GM23248 (cell line): ENCODE data around the gene CDHR1. TPM values are rescaled to one million over a fixed set of nuclear protein-coding genes. Genes with fewer than 3 reads are reported as not detected.

Source experiments
- DNase-seq: peaks from one replicate; pipeline ENCODE4 v3.0.0-alpha.2; 2015
- H2AFZ ChIP-seq: fragments of 200-600 bp; sonication (generic); 2 replicates; pipeline ENCODE4 v1.6.1; 2016; ENCODE audit warnings: antibody characterized with exemption
- H3F3A ChIP-seq: fragments of 200-600 bp; sonication (generic); 2 replicates; pipeline ENCODE4 v1.6.1; 2016; ENCODE audit warnings: mild to moderate bottlenecking, antibody characterized with exemption, mixed run types; ENCODE audit not compliant: insufficient read depth
- H3K27ac ChIP-seq: fragments of 200-600 bp; sonication (generic); 2 replicates; pipeline ENCODE4 v1.5.1; 2016; ENCODE audit warnings: mild to moderate bottlenecking
- H3K27me3 ChIP-seq: fragments of 200-600 bp; sonication (generic); replicated peaks from 2 replicates; pipeline ENCODE4 v1.6.1; 2016; ENCODE audit warnings: mild to moderate bottlenecking; ENCODE audit not compliant: insufficient read depth
- H3K36me3 ChIP-seq: fragments of 200-600 bp; sonication (generic); 2 replicates; pipeline ENCODE4 v1.6.1; 2016; ENCODE audit warnings: low read depth, mild to moderate bottlenecking
- H3K4me1 ChIP-seq: fragments of 200-600 bp; sonication (generic); 2 replicates; pipeline ENCODE4 v1.6.1; 2016; ENCODE audit warnings: mild to moderate bottlenecking; ENCODE audit not compliant: insufficient read depth
- H3K4me2 ChIP-seq: fragments of 200-600 bp; sonication (generic); one replicate; pipeline ENCODE4 v1.6.1; 2016; ENCODE audit warnings: mild to moderate bottlenecking; ENCODE audit not compliant: unreplicated experiment
- H3K4me3 ChIP-seq: fragments of 200-600 bp; sonication (generic); 2 replicates; pipeline ENCODE4 v1.5.1; 2016; ENCODE audit warnings: mild to moderate bottlenecking
- H3K79me2 ChIP-seq: fragments of 200-600 bp; sonication (generic); 2 replicates; pipeline ENCODE4 v1.6.1; 2016; ENCODE audit warnings: mild to moderate bottlenecking; ENCODE audit not compliant: insufficient read depth
- H3K9ac ChIP-seq: fragments of 200-600 bp; sonication (generic); 2 replicates; pipeline ENCODE4 v1.6.1; 2016; ENCODE audit warnings: mild to moderate bottlenecking
- H3K9me2 ChIP-seq: fragments of 200-600 bp; sonication (generic); 2 replicates; pipeline ENCODE4 v1.6.1; 2016; ENCODE audit warnings: mixed run types, mild to moderate bottlenecking, moderate library complexity; ENCODE audit not compliant: insufficient read depth
- H3K9me3 ChIP-seq: fragments of 200-600 bp; sonication (generic); one replicate; pipeline ENCODE4 v1.6.1; 2017; ENCODE audit warnings: low read depth
- H4K20me1 ChIP-seq: fragments of 200-600 bp; sonication (generic); 2 replicates; pipeline ENCODE4 v1.6.0; 2016; ENCODE audit not compliant: insufficient read depth
- EZH2 ChIP-seq: fragments of 200-600 bp; sonication (generic); IDR thresholded peaks from 2 replicates; pipeline ENCODE4 v1.6.1; 2018; ENCODE audit warnings: antibody characterized with exemption, mild to moderate bottlenecking; ENCODE audit not compliant: insufficient read depth, poor library complexity, severe bottlenecking
- EZH2phosphoT487 ChIP-seq: fragments of 200-600 bp; sonication (generic); IDR thresholded peaks from 2 replicates; pipeline ENCODE4 v1.6.1; 2018; ENCODE audit warnings: antibody characterized with exemption, moderate library complexity, mild to moderate bottlenecking, low read depth; ENCODE audit not compliant: insufficient read depth
- WGBS, 2 experiments: methylation state at CpG; one replicate each; pipeline ENCODE4 v1.1.6; 2015 to 2017; ENCODE audit warnings: low lambda C conversion rate in 2 of 2, low coverage in 1 of 2; ENCODE audit errors: missing lambda C conversion rate in 2 of 2; 5-methylcytosine and 5-hydroxymethylcytosine counted together
- in situ Hi-C: fragments of 300-500 bp; cut with MboI; formaldehyde crosslinking; loops from 2 replicates; pipeline ENCODE4 v1.15.0; 2020
- polyA plus RNA-seq: library from polyadenylated mRNA; unstranded; fragments of >200 nt; fragmentation: Nextera tagmentation; extraction: Ambion mirVana; gene quantifications from 2 replicates; pipeline ENCODE4 v1.2.1, GENCODE V29; 2016
- total RNA-seq: library from RNA; depleted of rRNA; stranded (reverse); fragments of >200 nt; shearing (Covaris generic); gene quantifications from 2 replicates; pipeline ENCODE4 v1.2.3, GENCODE V29; 2014

Gene CDHR1
- total and polyA plus RNA-seq, 2 experiments from 2014 or later, result not detected

DNA sequence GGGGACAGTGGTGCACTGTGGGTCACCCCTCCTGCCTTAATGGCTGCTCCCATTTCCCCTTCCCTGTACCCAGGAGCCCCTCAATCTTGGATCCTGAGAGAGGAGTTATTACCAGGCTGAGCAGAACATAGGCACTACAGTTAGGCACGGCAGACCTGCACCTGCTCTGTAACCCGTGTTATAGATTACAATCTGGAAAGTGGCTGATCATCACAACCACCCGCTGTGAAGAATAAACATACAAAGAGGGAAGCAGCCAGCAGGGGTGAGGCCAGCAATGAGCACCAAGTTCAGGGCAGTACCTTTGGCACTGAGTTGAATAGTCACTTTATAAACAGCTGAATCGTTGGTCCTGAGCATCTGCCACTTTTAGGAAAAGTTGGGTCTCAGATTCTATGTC, 1.7 kb downstream of the CDHR1 start:
- H3K9me3 ChIP-seq, result no peaks in the 10 kb centered on the region
- H3K27me3 ChIP-seq, result peaks cover 53% of the 10 kb centered on the region
- in situ Hi-C loops, result no loop called here
- no peaks in the 10 kb centered on the region for H4K20me1 ChIP-seq
- H3K4me2 ChIP-seq, result no peak overlapping the region
- H3F3A ChIP-seq, result no peaks in the 10 kb centered on the region
- no peak overlapping the region for H3K4me3 ChIP-seq
- no peak overlapping the region for H3K27ac ChIP-seq
- no peaks in the 10 kb centered on the region for H3K79me2 ChIP-seq
- no peaks in the 10 kb centered on the region for H3K36me3 ChIP-seq
- TF ChIP-seq EZH2phosphoT487 (no peak), EZH2 (no peak)
- no peak overlapping the region for H3K9ac ChIP-seq
- 2 to 6% methylated on average over 4 of the region's 4 CpGs for WGBS, 2 experiments
- DNase-seq, result no peak
- H3K4me1 ChIP-seq, result no peaks in the 10 kb centered on the region
- H2AFZ ChIP-seq, result no peak overlapping the region
- H3K9me2 ChIP-seq, result no peaks in the 10 kb centered on the region

DNA sequence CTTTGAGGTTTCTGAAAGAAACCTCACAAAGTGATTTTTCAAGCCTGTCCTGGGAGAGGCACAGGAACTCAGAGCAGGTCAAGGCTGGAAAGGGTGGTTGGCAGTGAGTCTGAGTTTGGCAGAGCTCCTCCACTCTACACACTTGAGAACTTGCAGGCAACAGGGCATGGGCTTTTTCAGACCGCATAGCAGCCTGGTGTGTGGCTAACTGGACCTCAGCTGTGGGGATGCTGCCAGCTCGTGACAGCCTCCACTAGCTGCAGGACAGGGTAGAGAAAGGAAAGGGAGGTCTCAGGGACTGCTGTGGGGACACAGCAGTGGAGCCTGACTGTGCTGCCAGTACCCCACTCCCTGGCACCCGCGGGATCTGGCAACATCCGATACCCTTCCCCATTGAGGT, 2.6 kb downstream of the CDHR1 start:
- Histone ChIP-seq H3K4me3 (no peak overlapping the region), H3K4me1 (no peaks in the 10 kb centered on the region), H3K9me2 (no peaks in the 10 kb centered on the region), H3K27me3 (peaks cover 48% of the 10 kb centered on the region), H2AFZ (no peak overlapping the region), H4K20me1 (no peaks in the 10 kb centered on the region), H3K9ac (no peak overlapping the region), H3K27ac (no peak overlapping the region), H3K9me3 (no peaks in the 10 kb centered on the region), H3K4me2 (no peak overlapping the region), H3F3A (no peaks in the 10 kb centered on the region), H3K79me2 (no peaks in the 10 kb centered on the region), H3K36me3 (no peaks in the 10 kb centered on the region)
- WGBS, 2 experiments, result 43 to 48% methylated on average over 5 of the region's 5 CpGs
- TF ChIP-seq EZH2phosphoT487 (no peak), EZH2 (no peak)
- DNase-seq, result no peak
- in situ Hi-C loops, result no loop called here

DNA sequence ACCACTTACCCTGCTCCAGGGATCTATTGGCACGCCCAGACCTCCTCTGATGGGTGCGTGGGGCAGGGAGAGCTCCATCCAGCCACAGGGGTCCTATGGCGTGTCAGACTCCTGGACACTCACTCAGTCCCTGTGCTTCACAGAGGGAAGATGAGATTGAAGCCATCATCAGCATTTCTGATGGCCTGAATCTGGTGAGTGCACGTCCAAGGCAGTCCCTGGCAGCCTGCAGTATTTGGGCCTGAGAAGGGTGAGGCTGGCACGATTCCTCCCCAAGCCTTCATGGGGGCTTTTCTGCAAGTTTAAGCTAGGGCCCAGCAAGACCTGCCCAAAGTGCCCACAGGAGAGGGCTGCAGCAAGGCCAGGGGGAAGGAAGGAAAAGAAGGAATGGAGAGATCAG, 3.3 kb downstream of the CDHR1 start:
- Histone ChIP-seq H3K4me2 (no peak overlapping the region), H3K27me3 (peaks cover 45% of the 10 kb centered on the region), H2AFZ (no peak overlapping the region), H3K79me2 (no peaks in the 10 kb centered on the region), H3F3A (no peaks in the 10 kb centered on the region), H3K9me3 (no peaks in the 10 kb centered on the region), H3K4me1 (no peaks in the 10 kb centered on the region), H3K9me2 (no peaks in the 10 kb centered on the region), H3K36me3 (no peaks in the 10 kb centered on the region), H3K27ac (no peak overlapping the region), H4K20me1 (no peaks in the 10 kb centered on the region), H3K9ac (no peak overlapping the region), H3K4me3 (no peak overlapping the region)
- whole genome bisulfite sequencing, 2 experiments, result 32% methylated on average over 5 of the region's 5 CpGs
- no peak for TF ChIP-seq EZH2phosphoT487
- no peak for TF ChIP-seq EZH2
- no peak for DNase-seq
- in situ Hi-C loops, result no loop called here

DNA sequence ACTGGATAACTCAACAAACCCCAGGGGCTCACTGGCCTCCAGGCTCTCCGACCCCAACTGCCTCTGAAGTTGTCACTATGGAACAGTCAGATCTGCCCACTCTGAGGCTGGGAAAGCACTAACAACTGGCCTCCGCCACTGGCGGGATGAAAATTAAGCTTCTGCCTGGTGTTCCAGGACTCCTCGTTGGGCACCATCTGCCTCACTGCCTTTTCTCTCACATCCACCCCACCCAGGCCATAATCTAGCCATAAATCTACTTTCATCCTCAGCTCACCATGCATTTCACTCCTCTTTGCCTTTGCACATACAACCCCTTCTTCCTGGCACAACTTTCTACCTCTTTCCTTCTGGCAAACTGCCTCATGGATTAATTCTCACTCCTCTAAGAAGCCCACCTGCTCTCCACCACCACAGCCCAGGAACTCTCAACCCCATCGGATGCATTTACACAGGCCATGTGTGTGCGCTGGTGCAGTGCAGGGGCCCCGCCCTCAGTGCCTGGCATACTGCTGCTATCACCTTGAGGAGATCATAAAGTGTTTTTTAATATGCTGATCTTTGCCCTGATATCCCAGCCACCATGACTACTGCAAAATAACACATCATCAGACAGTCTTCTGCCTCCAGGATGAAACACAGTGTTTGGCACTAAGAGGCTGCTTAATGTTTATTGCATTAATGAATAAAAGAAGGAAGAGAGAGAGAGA, 4.0 kb downstream of the CDHR1 start:
- H3F3A ChIP-seq, result no peaks in the 10 kb centered on the region
- no peak overlapping the region for H2AFZ ChIP-seq
- in situ Hi-C loops, result no loop called here
- H3K4me3 ChIP-seq, result no peak overlapping the region
- no peaks in the 10 kb centered on the region for H3K9me3 ChIP-seq
- H3K27me3 ChIP-seq, result peaks cover 38% of the 10 kb centered on the region
- H3K79me2 ChIP-seq, result no peaks in the 10 kb centered on the region
- H3K9me2 ChIP-seq, result no peaks in the 10 kb centered on the region
- DNase-seq, result no peak
- no peaks in the 10 kb centered on the region for H3K4me1 ChIP-seq
- H3K9ac ChIP-seq, result no peak overlapping the region
- no peak for TF ChIP-seq EZH2
- no peak for TF ChIP-seq EZH2phosphoT487
- no peak overlapping the region for H3K4me2 ChIP-seq
- WGBS, 2 experiments, result 45% methylated on average over 7 of the region's 7 CpGs
- no peaks in the 10 kb centered on the region for H4K20me1 ChIP-seq
- no peaks in the 10 kb centered on the region for H3K36me3 ChIP-seq
- no peak overlapping the region for H3K27ac ChIP-seq
